MM.1S (cell line): Measurements from ENCODE around the gene ZFYVE28.

Experiments
- EZH2 ChIP-seq: fragments of 300-600 bp; sonication (generic); optimal IDR thresholded peaks from 2 replicates; pipeline ENCODE3; 2017; ENCODE audit warnings: low read depth, mild to moderate bottlenecking, antibody characterized with exemption, low read length, mixed read lengths
- TF ChIP-seq, protein P1 (sequence below): fragments of 300-600 bp; sonication (generic); IDR thresholded peaks from 2 replicates; pipeline ENCODE4 v1.5.1; 2016; ENCODE audit warnings: antibody characterized with exemption, low read length, mixed read lengths

DNA sequence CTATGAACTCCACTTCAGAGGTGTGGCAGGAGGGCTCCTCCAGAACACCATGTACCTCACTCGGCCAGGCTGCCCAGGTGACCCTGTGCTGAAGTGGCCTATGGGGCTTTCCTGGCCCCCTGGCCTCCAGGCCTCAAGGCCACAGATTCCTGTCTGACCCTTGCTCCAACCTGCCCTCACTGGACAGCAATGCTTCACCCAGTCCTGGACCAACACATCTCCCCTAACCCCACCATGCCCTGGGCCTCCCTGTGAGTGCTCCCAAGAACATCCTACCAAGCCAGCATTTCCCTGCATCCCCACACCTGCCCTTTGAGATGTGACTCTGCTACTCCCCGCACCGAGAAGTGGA lies 10.5 kb downstream of the ZFYVE28 start:
- TF ChIP-seq EZH2 = no peak
- TF ChIP-seq, protein P1, sequence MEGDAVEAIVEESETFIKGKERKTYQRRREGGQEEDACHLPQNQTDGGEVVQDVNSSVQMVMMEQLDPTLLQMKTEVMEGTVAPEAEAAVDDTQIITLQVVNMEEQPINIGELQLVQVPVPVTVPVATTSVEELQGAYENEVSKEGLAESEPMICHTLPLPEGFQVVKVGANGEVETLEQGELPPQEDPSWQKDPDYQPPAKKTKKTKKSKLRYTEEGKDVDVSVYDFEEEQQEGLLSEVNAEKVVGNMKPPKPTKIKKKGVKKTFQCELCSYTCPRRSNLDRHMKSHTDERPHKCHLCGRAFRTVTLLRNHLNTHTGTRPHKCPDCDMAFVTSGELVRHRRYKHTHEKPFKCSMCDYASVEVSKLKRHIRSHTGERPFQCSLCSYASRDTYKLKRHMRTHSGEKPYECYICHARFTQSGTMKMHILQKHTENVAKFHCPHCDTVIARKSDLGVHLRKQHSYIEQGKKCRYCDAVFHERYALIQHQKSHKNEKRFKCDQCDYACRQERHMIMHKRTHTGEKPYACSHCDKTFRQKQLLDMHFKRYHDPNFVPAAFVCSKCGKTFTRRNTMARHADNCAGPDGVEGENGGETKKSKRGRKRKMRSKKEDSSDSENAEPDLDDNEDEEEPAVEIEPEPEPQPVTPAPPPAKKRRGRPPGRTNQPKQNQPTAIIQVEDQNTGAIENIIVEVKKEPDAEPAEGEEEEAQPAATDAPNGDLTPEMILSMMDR = no peak
